Measurements from ENCODE around the gene FAN1.

Gene FAN1

GRCh38 chr15:30953183-30953582 is 49.5 kb downstream of the FAN1 start:
- in situ Hi-C loops (cut with MboI; ENCODE audit: low pct_unique_long_range_greater_than_20kb, low sequenced_read_pairs): no loop called here
- no peak for DNase-seq

GRCh38 chr15:30953731-30954378 is 50.1 kb downstream of the FAN1 start:
- in situ Hi-C loops (cut with MboI; ENCODE audit: low pct_unique_long_range_greater_than_20kb, low sequenced_read_pairs): no loop called here
- DNase-seq: no peak

- in situ Hi-C loops (cut with MboI; ENCODE audit: low pct_unique_long_range_greater_than_20kb, low sequenced_read_pairs): no loop called here
- DNase-seq: no peak
Measured at GRCh38 chr15:30954674-30955073, 51.0 kb downstream of the FAN1 start.

GRCh38 chr15:30956216-30957124 is 52.8 kb downstream of the FAN1 start:
- in situ Hi-C loops (cut with MboI; ENCODE audit: low pct_unique_long_range_greater_than_20kb, low sequenced_read_pairs): no loop called here
- no peak for DNase-seq

- in situ Hi-C loops (cut with MboI; ENCODE audit: low pct_unique_long_range_greater_than_20kb, low sequenced_read_pairs): no loop called here
- no peak for DNase-seq
Measured at GRCh38 chr15:30958219-30958618, 54.5 kb downstream of the FAN1 start.

- peak; percentile 32 for DNase-seq
- in situ Hi-C loops (cut with MboI; ENCODE audit: low pct_unique_long_range_greater_than_20kb, low sequenced_read_pairs): no loop called here
Measured at GRCh38 chr15:30962079-30962478, 58.4 kb downstream of the FAN1 start.

- DNase-seq: no peak
- in situ Hi-C loops (cut with MboI; ENCODE audit: low pct_unique_long_range_greater_than_20kb, low sequenced_read_pairs): no loop called here
Measured at GRCh38 chr15:30962659-30963058, 58.9 kb downstream of the FAN1 start.

- DNase-seq: no peak
- in situ Hi-C loops (cut with MboI; ENCODE audit: low pct_unique_long_range_greater_than_20kb, low sequenced_read_pairs): no loop called here
Measured at GRCh38 chr15:30963681-30964080, 60.0 kb downstream of the FAN1 start.

- no peak for DNase-seq
Measured at GRCh38 chr15:30969724-30970123, 66.0 kb downstream of the FAN1 start.

GRCh38 chr15:30973379-30973778 is 69.7 kb downstream of the FAN1 start:
- in situ Hi-C loops (cut with MboI; ENCODE audit: low pct_unique_long_range_greater_than_20kb, low sequenced_read_pairs): no loop called here

More at GRCh38 chr15:30969724-30970123, 66.0 kb downstream of the FAN1 start:
- in situ Hi-C loops (cut with MboI; ENCODE audit: low pct_unique_long_range_greater_than_20kb, low sequenced_read_pairs): no loop called here

GRCh38 chr15:30974112-30974511 is 70.4 kb downstream of the FAN1 start:
- no peak for DNase-seq
- in situ Hi-C loops (cut with MboI; ENCODE audit: low pct_unique_long_range_greater_than_20kb, low sequenced_read_pairs): no loop called here

More at GRCh38 chr15:30973379-30973778, 69.7 kb downstream of the FAN1 start:
- no peak for DNase-seq

GRCh38 chr15:30978328-30978727 is 74.6 kb downstream of the FAN1 start:
- in situ Hi-C loops (cut with MboI; ENCODE audit: low pct_unique_long_range_greater_than_20kb, low sequenced_read_pairs): no loop called here
- DNase-seq: peak; percentile 18

- in situ Hi-C loops (cut with MboI; ENCODE audit: low pct_unique_long_range_greater_than_20kb, low sequenced_read_pairs): no loop called here
- peak; percentile 59 for DNase-seq
Measured at GRCh38 chr15:30979457-30979856, 75.7 kb downstream of the FAN1 start.

- in situ Hi-C loops (cut with MboI; ENCODE audit: low pct_unique_long_range_greater_than_20kb, low sequenced_read_pairs): no loop called here
- no peak for DNase-seq
Measured at GRCh38 chr15:30984118-30984517, 80.4 kb downstream of the FAN1 start.

GRCh38 chr15:30984542-30984941 is 80.8 kb downstream of the FAN1 start:
- no peak for DNase-seq
- in situ Hi-C loops (cut with MboI; ENCODE audit: low pct_unique_long_range_greater_than_20kb, low sequenced_read_pairs): no loop called here

- DNase-seq: no peak
- in situ Hi-C loops (cut with MboI; ENCODE audit: low pct_unique_long_range_greater_than_20kb, low sequenced_read_pairs): no loop called here
Measured at GRCh38 chr15:30985081-30985531, 81.4 kb downstream of the FAN1 start.

GRCh38 chr15:30990036-30990435 is 86.3 kb downstream of the FAN1 start:
- DNase-seq: no peak
- in situ Hi-C loops (cut with MboI; ENCODE audit: low pct_unique_long_range_greater_than_20kb, low sequenced_read_pairs): no loop called here

- in situ Hi-C loops (cut with MboI; ENCODE audit: low pct_unique_long_range_greater_than_20kb, low sequenced_read_pairs): no loop called here
- peak; percentile 58 for DNase-seq
Measured at GRCh38 chr15:30990446-30991254, 86.9 kb downstream of the FAN1 start.

Measured in KBM-7 (cell line).